Sigmoid colon (tissue), 7 donors: ENCODE data around the gene PLPPR1. TPM values are rescaled to one million over a fixed set of nuclear protein-coding genes. Genes with fewer than 3 reads are reported as not detected.

Source experiments
- DNase-seq: peaks from one replicate; pipeline ENCODE4 v3.0.0-alpha.2; 2019
- H3K27ac ChIP-seq, 4 donors: fragments of 200-600 bp; sonication (generic); one replicate each; pipeline ENCODE4 v1.5.1; 2016 to 2019; ENCODE audit warnings: mild to moderate bottlenecking in 1 of 4
- H3K27me3 ChIP-seq, 3 donors: fragments of 200-600 bp; sonication (generic); one replicate each; pipeline ENCODE4 v1.5.1; 2019; ENCODE audit warnings: mild to moderate bottlenecking in 1 of 3
- H3K36me3 ChIP-seq, 4 donors: fragments of 200-600 bp; sonication (generic); one replicate each; pipeline ENCODE4 v1.5.1; 2016 to 2019
- H3K4me1 ChIP-seq, 4 donors: fragments of 200-600 bp; sonication (generic); one replicate each; pipeline ENCODE4 v1.5.1; 2017 to 2019
- H3K4me3 ChIP-seq, 4 donors: fragments of 200-600 bp; sonication (generic); one replicate each; pipeline ENCODE4 v1.5.1; 2017 to 2019; ENCODE audit warnings: mild to moderate bottlenecking in 2 of 4, moderate library complexity in 1 of 4
- H3K9me3 ChIP-seq, 4 donors: fragments of 200-600 bp in 3 of 4; sonication (generic) in 3 of 4; one replicate each; pipeline versions ENCODE4 v1.5.1 to v1.6.1; 2013 to 2019
- EP300 ChIP-seq, 4 donors: sonication (generic); formaldehyde crosslinking; IDR thresholded peaks; one replicate each; pipeline ENCODE4 v1.6.1; 2017; ENCODE audit warnings: antibody characterized with exemption in 4 of 4
- POLR2A ChIP-seq, 2 donors: fragments of 450-650 bp; IDR thresholded peaks; one replicate each; pipeline ENCODE4 v1.6.1; 2016; ENCODE audit warnings: antibody characterized with exemption in 2 of 2, mild to moderate bottlenecking in 2 of 2, moderate library complexity in 2 of 2
- POLR2AphosphoS5 ChIP-seq, 4 donors: sonication (generic); formaldehyde crosslinking; IDR thresholded peaks; one replicate each; pipeline ENCODE4 v1.6.1; 2017; ENCODE audit warnings: antibody characterized with exemption in 4 of 4
- WGBS, 2 donors: extraction: QIAGEN DNeasy Blood & Tissue Kit; methylation state at CpG; one replicate each; pipeline ENCODE4 v1.1.7; 2013; 5-methylcytosine and 5-hydroxymethylcytosine counted together
- intact Hi-C: fragments of 100-400 bp; cut with DNase I; formaldehyde crosslinking; loops from one replicate; pipeline ENCODE4 v1.15.1; 2023
- polyA plus RNA-seq, 3 donors: library from polyadenylated mRNA; stranded (reverse); fragments of 200-250 nt; gene quantifications; one replicate each; pipeline ENCODE4 v1.2.3, GENCODE V29; 2013
- total RNA-seq, 4 donors: library from RNA; depleted of rRNA; stranded (reverse); fragments of >200 nt; gene quantifications; one replicate each; pipeline ENCODE4 v1.1.0, GENCODE V29; 2016
- TF ChIP-seq, protein P1 (sequence below), 4 experiments: fragments of 450-650 bp in 3 of 4; fragments of 200-600 bp in 1 of 4; IDR thresholded peaks; one replicate each; pipeline ENCODE4 v1.5.1; 2016 to 2019; ENCODE audit warnings: antibody characterized with exemption in 4 of 4, mild to moderate bottlenecking in 3 of 4, moderate library complexity in 2 of 4
- donor health status: healthy with polysubstance abuse.
- donor health status: Bipolar disorder and iron deficiency.
- donor health status: healthy.

Gene PLPPR1
- total and polyA plus RNA-seq, 7 donors, result 0.07 to 0.81 (median 0.38) TPM; not detected in 3

DNA sequence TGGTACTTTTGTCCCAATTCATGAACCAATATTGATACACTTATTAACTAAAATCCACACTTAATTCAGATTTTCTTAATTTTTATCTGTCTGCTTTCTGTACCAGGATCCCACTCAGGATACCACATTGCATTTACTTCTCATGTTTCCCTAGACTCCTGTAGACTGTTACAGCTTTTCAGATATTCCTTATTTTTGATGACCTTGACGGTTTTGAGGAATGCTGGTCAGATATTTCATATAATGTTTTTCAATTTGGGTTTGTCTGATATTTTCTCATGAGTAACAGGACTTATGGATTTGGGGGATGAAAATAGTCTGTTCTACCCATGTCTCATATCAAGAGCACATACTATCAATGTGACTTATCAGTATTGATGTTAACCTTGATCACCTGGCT is 37.4 kb downstream of the PLPPR1 start:
- no peak for TF ChIP-seq POLR2A (IDR thresholded peaks at IDR 0.05)
- TF ChIP-seq POLR2AphosphoS5 (IDR thresholded peaks at IDR 0.05), result no peak
- no peak for TF ChIP-seq EP300 (IDR thresholded peaks at IDR 0.05)
- TF ChIP-seq, protein P1, sequence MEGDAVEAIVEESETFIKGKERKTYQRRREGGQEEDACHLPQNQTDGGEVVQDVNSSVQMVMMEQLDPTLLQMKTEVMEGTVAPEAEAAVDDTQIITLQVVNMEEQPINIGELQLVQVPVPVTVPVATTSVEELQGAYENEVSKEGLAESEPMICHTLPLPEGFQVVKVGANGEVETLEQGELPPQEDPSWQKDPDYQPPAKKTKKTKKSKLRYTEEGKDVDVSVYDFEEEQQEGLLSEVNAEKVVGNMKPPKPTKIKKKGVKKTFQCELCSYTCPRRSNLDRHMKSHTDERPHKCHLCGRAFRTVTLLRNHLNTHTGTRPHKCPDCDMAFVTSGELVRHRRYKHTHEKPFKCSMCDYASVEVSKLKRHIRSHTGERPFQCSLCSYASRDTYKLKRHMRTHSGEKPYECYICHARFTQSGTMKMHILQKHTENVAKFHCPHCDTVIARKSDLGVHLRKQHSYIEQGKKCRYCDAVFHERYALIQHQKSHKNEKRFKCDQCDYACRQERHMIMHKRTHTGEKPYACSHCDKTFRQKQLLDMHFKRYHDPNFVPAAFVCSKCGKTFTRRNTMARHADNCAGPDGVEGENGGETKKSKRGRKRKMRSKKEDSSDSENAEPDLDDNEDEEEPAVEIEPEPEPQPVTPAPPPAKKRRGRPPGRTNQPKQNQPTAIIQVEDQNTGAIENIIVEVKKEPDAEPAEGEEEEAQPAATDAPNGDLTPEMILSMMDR (IDR thresholded peaks at IDR 0.05), result no peak
- WGBS, 2 donors, result 46 to 89% methylated on average over 1 of the region's 1 CpG
- Histone ChIP-seq H3K9me3 (no peaks in the 10 kb centered on the region), H3K4me1 (no peaks in the 10 kb centered on the region), H3K36me3 (no peaks in the 10 kb centered on the region), H3K27me3 (no peaks in the 10 kb centered on the region), H3K27ac (no peak overlapping the region), H3K4me3 (no peak overlapping the region)
- intact Hi-C loops, result no loop called here
- DNase-seq, result no peak

DNA sequence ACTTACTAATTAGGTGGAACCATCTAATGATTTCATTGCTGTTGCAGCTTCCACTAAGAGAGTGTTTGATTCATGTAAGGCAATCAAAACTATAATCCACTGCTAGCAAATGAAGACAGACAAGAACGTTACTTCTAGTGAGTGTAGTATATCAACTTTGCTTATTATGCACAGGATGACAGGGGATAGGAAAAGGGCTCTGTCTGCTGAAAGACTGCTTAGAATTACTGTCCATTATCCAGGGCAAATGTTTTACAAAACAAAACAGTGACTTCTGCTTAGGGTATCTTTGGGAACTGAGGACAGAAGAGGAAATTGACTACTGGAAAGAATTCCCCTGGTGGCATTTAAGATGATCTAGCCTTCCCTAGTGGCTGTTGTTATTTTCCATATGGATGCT is 40.2 kb downstream of the PLPPR1 start:
- TF ChIP-seq POLR2AphosphoS5 (IDR thresholded peaks at IDR 0.05) (no peak), POLR2A (IDR thresholded peaks at IDR 0.05) (no peak), EP300 (IDR thresholded peaks at IDR 0.05) (no peak)
- TF ChIP-seq, protein P1 (IDR thresholded peaks at IDR 0.05), result no peak
- no peaks in the 10 kb centered on the region for H3K9me3 ChIP-seq
- no peak overlapping the region for H3K4me3 ChIP-seq
- H3K27me3 ChIP-seq, result no peaks in the 10 kb centered on the region
- no peak overlapping the region for H3K27ac ChIP-seq
- WGBS, 2 donors, result 68 to 75% methylated on average over 1 of the region's 1 CpG
- no peak for DNase-seq
- H3K4me1 ChIP-seq, result no peaks in the 10 kb centered on the region
- intact Hi-C loops, result no loop called here
- H3K36me3 ChIP-seq, result no peaks in the 10 kb centered on the region

DNA sequence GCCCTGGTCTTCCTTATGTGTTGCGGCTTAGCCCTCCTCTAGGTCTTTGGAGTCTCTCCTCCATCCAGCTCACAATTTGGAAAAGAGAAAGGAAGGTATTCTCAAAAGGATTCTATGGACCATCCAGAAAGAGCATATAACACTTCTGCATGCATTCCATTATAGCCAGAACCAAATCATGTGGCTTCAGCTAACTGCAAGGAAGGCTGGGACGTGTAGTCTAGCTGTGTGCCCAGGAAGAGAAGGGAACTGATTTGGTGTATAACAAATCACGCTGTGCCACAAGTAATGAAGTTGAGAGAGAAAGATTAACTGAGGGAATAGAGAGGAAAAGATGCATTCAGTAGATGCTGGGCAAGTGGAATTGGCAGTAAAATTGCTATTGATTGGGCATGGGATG is 43.7 kb downstream of the PLPPR1 start:
- no peaks in the 10 kb centered on the region for H3K27me3 ChIP-seq
- DNase-seq, result no peak
- H3K27ac ChIP-seq, result no peak overlapping the region
- TF ChIP-seq EP300 (IDR thresholded peaks at IDR 0.05) (no peak), POLR2AphosphoS5 (IDR thresholded peaks at IDR 0.05) (no peak)
- TF ChIP-seq, protein P1 (IDR thresholded peaks at IDR 0.05), result no peak
- H3K4me3 ChIP-seq, result no peak overlapping the region
- WGBS, 2 donors, result 85 to 87% methylated on average over 3 of the region's 3 CpGs
- intact Hi-C loops, result no loop called here
- no peaks in the 10 kb centered on the region for H3K9me3 ChIP-seq
- H3K4me1 ChIP-seq, result no peaks in the 10 kb centered on the region
- no peaks in the 10 kb centered on the region for H3K36me3 ChIP-seq

DNA sequence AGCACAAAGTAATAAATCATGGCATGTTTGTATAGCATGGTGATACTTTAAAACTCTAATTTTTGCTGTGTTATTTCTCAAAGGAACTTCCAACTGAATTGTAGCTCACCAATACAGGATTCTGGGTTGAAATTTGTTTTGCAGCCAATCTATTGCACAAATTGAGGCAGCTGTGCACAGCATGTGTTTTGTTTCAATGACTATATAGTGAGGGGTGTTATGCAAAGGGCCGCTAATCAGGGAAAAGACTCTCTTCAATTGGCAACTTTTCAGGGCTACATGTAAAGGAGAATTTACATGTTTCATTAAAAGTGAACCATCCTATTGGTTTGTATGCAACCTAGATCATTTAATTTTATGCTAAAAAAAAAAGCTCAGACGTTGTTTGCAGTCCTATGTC is 44.6 kb downstream of the PLPPR1 start:
- no peaks in the 10 kb centered on the region for H3K4me1 ChIP-seq
- 47 to 68% methylated on average over 2 of the region's 2 CpGs for WGBS, 2 donors
- no peaks in the 10 kb centered on the region for H3K36me3 ChIP-seq
- no peak overlapping the region for H3K4me3 ChIP-seq
- H3K9me3 ChIP-seq, result no peaks in the 10 kb centered on the region
- no peak for DNase-seq
- intact Hi-C loops, result no loop called here
- no peaks in the 10 kb centered on the region for H3K27me3 ChIP-seq
- TF ChIP-seq EP300 (IDR thresholded peaks at IDR 0.05) (no peak), POLR2AphosphoS5 (IDR thresholded peaks at IDR 0.05) (no peak), POLR2A (IDR thresholded peaks at IDR 0.05) (no peak)
- TF ChIP-seq, protein P1 (IDR thresholded peaks at IDR 0.05), result no peak
- no peak overlapping the region for H3K27ac ChIP-seq

DNA sequence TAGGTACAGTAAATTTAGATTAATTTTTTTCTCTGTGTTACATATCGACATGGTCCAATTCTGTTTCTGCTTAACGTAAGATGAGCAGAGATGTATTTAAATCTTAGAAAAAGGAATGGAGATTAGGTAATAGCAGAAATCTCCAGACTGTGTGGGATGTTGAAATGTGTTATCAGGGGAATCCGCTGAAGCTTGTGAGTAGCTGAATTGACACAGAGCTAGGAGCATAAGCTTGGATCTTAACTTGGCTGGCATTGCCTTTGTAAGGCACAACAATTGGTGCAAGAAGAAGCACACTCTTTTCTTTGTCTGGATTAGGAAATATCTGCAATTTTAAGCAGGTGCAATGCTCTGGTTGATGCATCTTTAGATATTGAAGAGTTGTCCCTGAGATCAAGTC is 53.1 kb downstream of the PLPPR1 start:
- intact Hi-C loops, result no loop called here
- Histone ChIP-seq H3K9me3 (no peaks in the 10 kb centered on the region), H3K36me3 (no peaks in the 10 kb centered on the region), H3K27me3 (no peaks in the 10 kb centered on the region), H3K4me3 (no peak overlapping the region), H3K27ac (no peak overlapping the region), H3K4me1 (no peaks in the 10 kb centered on the region)
- 94 to 95% methylated on average over 3 of the region's 3 CpGs for WGBS, 2 donors
- no peak for DNase-seq
- TF ChIP-seq POLR2A (IDR thresholded peaks at IDR 0.05), result no peak
- no peak for TF ChIP-seq POLR2AphosphoS5 (IDR thresholded peaks at IDR 0.05)
- no peak for TF ChIP-seq EP300 (IDR thresholded peaks at IDR 0.05)
- TF ChIP-seq, protein P1 (IDR thresholded peaks at IDR 0.05), result no peak
